Stimulated activated CD8-positive, alpha-beta memory T cell treated with anti-CD3 and anti-CD28 coated beads, Interleukin-12 subunit alpha, Interleukin-12 subunit beta, amount 100 ng/mL, for 1 hour (primary cell): ENCODE measurements around the gene KIF4A.
"Not testable (repeated sequence)": the region's sequence is repeated elsewhere in the genome, so short reads cannot be mapped to it uniquely, and the experiment has no call there.

Source experiments
- DNase-seq: peaks from one replicate; pipeline ENCODE4 v3.0.0-alpha.2; 2020; ENCODE audit warnings: low read depth

KIF4A gene

DNA sequence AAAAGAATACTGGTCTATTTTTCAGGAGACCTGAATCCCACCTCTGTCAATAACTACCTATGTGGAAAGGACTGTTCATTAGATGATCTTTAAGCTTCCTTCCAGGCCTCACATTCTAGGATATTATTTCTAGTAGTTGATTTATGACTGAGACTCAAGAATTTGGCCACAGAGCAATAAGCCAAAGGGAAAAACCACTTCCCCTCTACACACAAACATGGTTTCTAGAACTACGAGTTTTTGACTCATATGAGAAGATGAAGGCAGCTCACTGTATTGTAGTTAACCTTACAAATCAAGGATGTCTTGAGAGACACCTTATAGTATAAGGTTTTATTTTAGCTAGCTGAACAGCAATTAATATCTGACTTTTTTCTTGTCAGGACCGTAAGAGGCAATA lies 96.3 kb downstream of the KIF4A start:
- DNase-seq = no peak

- no peak for DNase-seq
Measured at GRCh38 chrX:70398899-70399298, 109.0 kb downstream of the KIF4A start.

GRCh38 chrX:70400181-70400580 lies 110.3 kb downstream of the KIF4A start:
- DNase-seq = not testable (repeated sequence)

DNA sequence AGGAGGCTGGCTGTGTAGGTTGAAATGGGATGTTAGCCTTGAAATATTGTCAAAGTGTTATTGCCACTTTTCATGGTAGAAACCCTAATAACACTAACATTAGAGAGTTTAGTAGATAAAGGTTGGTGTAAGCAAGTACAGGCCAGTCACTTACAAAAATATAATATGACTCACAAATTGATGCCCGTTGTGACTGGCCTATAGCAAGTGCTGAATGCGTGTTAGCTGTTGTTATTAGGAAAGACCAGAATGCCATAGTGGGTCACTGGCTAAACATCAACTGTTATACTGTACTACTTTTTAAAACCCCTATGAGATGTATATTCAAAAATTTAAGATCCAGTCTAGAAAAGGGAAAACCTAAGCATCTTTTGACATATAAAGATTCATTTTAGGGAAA lies 112.8 kb downstream of the KIF4A start:
- no peak for DNase-seq

GRCh38 chrX:70405003-70405402 lies 115.1 kb downstream of the KIF4A start:
- DNase-seq = no peak

- no peak for DNase-seq
Measured at GRCh38 chrX:70410921-70411320, 121.0 kb downstream of the KIF4A start.

DNA sequence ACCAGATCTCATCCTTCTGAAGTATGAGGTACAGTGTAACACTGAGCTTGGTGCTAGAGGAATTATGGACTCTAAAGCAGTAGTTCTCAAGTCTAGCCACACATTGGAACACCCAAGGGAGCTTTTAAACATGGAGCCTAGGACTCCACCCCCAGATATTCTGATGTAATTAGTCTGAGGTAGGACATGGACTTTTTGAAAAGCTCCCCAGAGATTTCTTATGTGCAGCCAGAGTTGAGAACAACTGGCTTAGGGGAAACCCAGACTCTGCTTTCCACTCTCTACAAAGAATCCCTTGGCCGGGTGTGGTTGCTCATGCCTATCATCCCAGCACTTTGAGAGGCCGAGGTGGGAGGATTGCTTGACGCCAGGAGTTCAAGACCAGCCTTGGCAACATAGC lies 121.6 kb downstream of the KIF4A start:
- no peak for DNase-seq

DNA sequence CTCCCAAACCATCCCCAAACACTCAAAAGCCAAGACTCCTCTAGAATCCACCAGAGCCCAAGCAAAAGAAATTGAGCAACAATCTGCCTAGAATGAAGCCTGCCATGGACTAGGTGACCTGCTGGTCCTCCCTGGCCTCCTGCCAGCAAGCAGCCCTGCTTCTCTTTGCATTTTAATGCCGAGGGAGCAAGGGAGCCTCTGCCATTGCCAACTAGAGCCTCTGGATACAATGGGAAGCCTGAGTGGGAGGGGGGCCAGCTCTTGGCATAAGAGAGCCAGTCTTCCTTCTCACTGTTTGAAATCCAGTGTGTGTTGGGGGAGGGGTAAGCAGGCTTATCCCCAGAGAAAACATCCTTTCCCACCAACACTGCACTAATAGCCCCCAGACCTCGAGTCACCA lies 131.7 kb downstream of the KIF4A start:
- DNase-seq = no peak

- DNase-seq = no peak
Measured at GRCh38 chrX:70422851-70423341, 133.0 kb downstream of the KIF4A start, which contains the start of gene GDPD2. TSS of gene GDPD2 (plus strand) at chrX:70423314. CDS start at chrX:70424985, 1,671 bp downstream.

DNA sequence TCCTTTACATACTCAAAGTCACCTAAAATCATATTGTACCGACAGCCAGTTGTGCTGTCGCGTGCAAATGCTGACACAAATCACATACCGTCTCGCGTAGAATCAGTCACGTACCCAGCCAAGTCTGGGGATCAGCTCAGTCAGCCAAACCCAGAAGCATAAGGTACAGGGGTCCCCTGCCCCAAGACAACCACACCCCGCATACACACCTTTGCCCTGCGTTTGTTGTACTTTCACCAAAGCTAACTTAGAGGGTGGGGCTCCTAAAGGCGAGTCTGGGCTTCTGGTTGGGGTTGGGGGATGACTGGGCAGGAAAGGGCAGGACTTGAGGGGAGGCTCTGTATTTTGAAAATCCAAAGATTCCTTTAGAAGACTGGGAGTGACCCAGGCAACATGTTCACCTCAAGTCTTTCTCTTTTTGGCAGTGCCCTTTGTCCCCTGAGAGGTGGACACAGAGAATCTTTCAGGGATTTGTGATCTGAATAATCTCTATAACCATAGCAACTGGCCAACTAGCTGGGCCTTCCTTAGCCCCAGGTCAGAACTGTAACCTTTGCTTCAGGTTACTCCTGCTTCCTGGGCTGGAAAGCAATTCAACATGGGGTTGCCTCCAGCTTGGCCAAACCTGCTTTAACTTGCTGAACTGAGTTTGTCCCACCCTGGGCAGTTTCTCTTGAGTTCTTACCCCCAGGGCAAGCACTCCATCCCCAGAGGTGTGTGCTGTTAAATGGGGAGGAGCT lies 134.2 kb downstream of the KIF4A start:
- no peak for DNase-seq

- DNase-seq = no peak
Measured at GRCh38 chrX:70424801-70425200, 134.9 kb downstream of the KIF4A start.

DNA sequence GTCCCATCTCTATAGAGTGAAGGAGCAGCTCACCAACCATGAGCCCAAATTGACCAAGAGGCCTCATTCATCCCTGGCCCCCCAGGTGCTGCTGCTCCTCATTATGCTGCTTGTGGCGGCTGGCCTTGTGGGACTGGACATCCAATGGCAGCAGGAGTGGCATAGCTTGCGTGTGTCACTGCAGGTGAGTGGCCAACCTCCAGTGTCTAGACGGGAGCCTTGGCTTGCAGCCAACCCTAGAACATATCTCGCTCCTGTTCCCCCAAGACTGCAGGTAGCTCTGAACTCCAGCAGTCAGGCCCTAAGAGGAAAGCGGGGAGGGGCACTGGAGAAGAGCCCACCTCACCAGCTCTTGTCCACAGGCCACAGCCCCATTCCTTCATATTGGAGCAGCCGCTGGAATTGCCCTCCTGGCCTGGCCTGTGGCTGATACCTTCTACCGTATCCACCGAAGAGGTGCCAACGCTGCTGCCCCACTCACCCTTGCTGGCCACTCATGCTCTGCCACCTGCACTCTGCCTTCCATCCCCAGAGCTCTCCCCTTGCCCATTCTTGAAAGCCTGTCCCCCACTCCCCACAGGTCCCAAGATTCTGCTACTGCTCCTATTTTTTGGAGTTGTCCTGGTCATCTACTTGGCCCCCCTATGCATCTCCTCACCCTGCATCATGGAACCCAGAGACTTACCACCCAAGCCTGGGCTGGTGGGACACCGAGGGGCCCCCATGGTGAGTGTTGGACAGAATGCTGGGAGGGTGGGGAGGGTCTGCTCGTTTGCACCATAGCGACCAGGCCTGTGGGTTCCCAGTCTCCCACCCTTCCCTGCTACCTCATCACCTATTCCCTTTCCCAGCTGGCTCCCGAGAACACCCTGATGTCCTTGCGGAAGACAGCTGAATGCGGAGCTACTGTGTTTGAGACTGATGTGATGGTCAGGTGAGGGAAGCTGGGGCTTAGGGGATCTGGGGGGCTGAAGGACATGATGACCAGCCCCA lies 136.7 kb downstream of the KIF4A start:
- DNase-seq = no peak

DNA sequence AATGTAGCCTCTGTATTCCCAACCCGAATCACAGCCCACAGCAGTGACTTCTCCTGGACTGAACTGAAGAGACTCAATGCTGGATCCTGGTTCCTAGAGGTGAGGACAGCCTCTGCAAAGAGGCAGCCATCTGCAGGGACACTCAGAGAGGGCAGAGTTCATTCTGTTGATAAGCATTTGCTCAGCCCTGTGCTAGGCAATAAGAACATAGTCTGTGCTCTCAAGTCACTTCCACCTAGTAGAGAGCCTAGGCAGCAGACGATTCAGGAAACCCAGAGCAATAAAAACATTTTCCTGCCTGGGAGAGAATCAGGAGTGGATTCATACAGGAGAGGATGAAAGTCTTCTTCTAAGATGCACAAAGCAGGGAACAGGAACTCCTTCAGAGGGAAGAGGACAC lies 137.5 kb downstream of the KIF4A start:
- DNase-seq = no peak

GRCh38 chrX:70429759-70430158 lies 139.9 kb downstream of the KIF4A start:
- DNase-seq = no peak

DNA sequence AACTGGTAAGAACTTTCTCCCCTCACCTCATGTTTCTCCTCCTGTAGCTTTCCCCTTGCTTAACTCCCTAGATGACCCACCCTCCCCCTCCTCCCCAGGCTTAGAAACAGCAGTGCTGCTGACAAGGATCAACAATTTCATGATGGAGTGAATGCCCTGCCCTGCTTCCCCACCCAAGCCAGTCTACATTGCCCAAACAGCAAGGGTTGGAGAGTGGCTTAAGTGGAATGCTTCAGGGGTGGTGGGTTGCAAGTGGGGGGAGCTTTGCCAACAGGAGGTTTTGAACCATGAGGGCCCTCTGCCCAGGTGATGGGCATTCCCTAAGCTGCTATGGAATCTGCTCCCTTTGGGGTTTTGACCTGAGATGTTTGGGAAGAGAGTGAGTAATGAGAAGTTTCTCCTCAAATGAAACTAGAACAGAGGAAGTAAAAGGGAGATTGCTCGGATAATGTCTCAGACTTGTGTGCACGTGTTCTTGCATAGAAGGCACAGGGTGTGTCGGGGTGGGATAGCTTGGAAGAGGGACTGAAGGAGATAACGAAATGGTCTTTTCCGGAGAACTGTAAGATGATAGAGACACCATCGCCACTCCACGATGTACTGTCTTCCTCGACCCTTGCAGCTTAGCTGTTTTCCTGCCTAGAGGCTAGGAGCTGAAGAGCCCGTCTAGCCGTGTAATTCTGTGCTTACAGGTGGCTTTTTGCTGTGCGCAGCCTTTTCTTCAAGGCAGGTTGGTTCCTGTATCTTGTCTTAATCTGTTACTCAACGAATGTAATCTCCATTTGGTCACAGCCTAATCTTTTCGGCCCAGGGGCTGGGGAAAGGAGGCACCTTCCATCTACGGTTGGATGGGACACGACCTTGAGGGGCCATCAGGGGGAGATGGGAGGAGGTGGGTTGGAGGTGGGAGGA lies 143.3 kb downstream of the KIF4A start:
- no peak for DNase-seq

- DNase-seq = peak; percentile 45
Measured at GRCh38 chrX:70433848-70434351, 144.0 kb downstream of the KIF4A start.

- DNase-seq = no peak
Measured at GRCh38 chrX:70434352-70434866, 144.5 kb downstream of the KIF4A start.

GRCh38 chrX:70434914-70435586 lies 145.1 kb downstream of the KIF4A start:
- DNase-seq = no peak

- no peak for DNase-seq
Measured at GRCh38 chrX:70436343-70436742, 146.4 kb downstream of the KIF4A start.

DNA sequence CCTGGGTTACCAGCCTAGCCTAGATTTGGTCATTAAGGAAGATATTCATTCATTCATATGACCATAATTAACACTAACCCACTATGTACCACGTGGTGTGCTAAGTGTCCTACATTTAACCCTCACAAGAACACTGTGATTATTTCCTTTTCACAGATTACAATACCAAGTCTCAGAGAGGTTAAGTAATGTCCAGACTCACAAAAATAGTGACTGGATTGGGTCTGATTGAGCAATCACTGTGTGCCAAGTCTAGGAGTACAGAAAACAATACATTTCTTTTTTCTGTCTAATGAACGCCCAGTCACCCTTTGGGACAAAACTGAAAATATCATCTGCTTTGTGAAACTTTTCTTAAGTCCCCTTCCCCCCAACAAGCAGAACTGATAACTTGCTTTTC lies 147.1 kb downstream of the KIF4A start:
- no peak for DNase-seq
